ENCODE measurements around the gene TLR10.
A peak's percentile ranks its signal among the peaks of the same experiment; 100 is the strongest.

The TLR10 gene

DNA sequence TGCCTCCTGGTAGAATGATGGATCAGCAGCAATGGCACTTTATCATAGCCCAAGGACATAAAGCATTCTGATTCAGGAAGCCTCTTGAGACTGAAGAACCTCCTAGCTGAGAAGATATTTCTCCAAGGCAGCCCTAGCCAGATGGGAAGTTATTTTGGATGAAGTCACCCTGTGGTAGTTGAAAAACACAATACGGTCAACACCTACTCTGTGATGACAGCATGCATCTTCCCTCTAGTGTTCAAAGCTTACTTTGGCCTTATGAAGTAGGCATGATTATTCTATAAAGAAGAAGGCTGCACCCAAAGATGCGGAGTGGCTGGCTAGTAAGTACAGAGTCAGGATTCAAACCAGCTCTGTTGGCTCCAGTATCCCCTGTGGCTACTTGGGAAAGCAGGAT, 47.9 kb downstream of the TLR10 start:
- no peak overlapping the region for H3K27ac Mint-ChIP-seq
- no peak for TF ChIP-seq CTCF (IDR thresholded peaks at IDR 0.05)
- H3K27me3 Mint-ChIP-seq (ENCODE audit: low read depth, poor library complexity), result peaks cover 3% of the 10 kb centered on the region
- H3K36me3 Mint-ChIP-seq (ENCODE audit: low read depth), result peaks cover 9% of the 10 kb centered on the region
- H3K4me1 Mint-ChIP-seq, result peaks cover 10% of the 10 kb centered on the region
- no peak for DNase-seq
- peaks cover 19% of the 10 kb centered on the region for H3K9me3 Mint-ChIP-seq
- H3K4me3 Mint-ChIP-seq, result no peak overlapping the region

- H3K9me3 Mint-ChIP-seq, result peaks cover 19% of the 10 kb centered on the region
- no peak for DNase-seq
- no peak for TF ChIP-seq CTCF (IDR thresholded peaks at IDR 0.05)
- peaks cover 10% of the 10 kb centered on the region for H3K4me1 Mint-ChIP-seq
- no peak overlapping the region for H3K4me3 Mint-ChIP-seq
- peaks cover 9% of the 10 kb centered on the region for H3K36me3 Mint-ChIP-seq (ENCODE audit: low read depth)
- H3K27me3 Mint-ChIP-seq (ENCODE audit: low read depth, poor library complexity), result peaks cover 3% of the 10 kb centered on the region
- no peak overlapping the region for H3K27ac Mint-ChIP-seq
These were observed 48.3 kb downstream of the TLR10 start for GRCh38 chr4:38734446-38734845.

- H3K36me3 Mint-ChIP-seq (ENCODE audit: low read depth), result peaks cover 9% of the 10 kb centered on the region
- no peak for DNase-seq
- peaks cover 3% of the 10 kb centered on the region for H3K27me3 Mint-ChIP-seq (ENCODE audit: low read depth, poor library complexity)
- no peak for TF ChIP-seq CTCF (IDR thresholded peaks at IDR 0.05)
- H3K4me3 Mint-ChIP-seq, result no peak overlapping the region
- peaks cover 16% of the 10 kb centered on the region for H3K4me1 Mint-ChIP-seq
- peak overlapping the region; percentile 92 for H3K27ac Mint-ChIP-seq
- peaks cover 19% of the 10 kb centered on the region for H3K9me3 Mint-ChIP-seq
These were observed 49.1 kb downstream of the TLR10 start for GRCh38 chr4:38733663-38734062.

DNA sequence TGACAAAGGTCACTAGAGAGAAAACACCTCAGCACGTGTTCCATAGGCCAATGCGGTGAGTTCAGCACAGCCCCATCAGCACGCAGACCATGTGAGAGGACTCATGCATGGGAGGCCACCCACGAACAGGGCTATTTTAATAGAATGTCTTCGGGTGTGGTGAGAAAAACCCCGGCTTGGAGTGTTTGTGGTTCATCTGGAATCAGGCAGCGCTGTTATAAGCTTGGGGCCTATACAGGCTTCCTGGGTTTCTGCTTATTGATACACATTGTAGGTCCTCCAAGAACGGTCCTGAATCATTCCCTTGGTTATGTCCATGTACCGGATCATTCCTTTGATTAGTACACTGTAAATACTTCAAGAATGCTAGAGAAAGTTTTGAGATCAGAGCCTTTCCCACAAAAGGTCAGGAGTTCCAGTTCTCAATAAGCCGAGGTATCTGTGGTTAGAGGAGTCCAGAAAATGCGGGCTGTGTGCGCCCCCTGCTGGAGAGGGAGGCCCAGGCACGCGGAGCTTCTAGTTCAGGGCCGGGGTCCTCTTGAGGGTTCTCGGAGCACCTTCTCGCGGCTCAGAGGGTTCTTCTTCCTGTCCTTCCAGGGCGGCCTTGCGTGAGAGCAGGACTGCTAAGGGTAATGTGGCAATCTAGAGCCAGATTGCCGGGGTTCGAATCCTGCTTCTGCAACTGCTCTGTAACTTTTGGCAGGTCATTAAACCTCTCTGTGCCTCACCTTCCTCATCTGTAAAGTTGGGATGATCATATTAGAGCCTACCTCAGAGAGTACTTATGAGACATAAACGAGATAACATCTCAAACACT, 51.8 kb downstream of the TLR10 start:
- Mint-ChIP-seq H3K9me3 (peaks cover 19% of the 10 kb centered on the region), H3K4me1 (peaks cover 22% of the 10 kb centered on the region), H3K36me3 (ENCODE audit: low read depth) (peaks cover 9% of the 10 kb centered on the region), H3K27me3 (ENCODE audit: low read depth, poor library complexity) (no peaks in the 10 kb centered on the region), H3K27ac (no peak overlapping the region), H3K4me3 (no peak overlapping the region)
- DNase-seq, result peak; percentile 92
- peak; percentile 97 for TF ChIP-seq CTCF (IDR thresholded peaks at IDR 0.05)

DNA sequence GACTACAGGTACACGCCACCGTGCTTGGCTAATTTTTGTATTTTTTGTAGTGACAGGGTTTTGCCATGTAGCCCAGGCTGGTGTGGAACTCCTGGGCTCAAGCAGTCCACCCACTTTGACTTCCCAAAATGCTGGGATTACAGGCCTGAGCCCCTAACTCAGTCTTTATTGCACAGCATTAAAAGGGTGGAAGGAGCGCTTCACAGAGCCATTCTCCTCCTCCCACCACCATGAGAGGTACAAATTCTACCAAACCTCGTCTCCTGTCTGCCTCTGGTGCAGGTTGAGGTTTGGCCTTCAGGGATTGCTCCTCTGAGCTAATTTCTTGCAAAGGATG, 52.3 kb downstream of the TLR10 start:
- no peak overlapping the region for H3K4me3 Mint-ChIP-seq
- no peak for TF ChIP-seq CTCF (IDR thresholded peaks at IDR 0.05)
- peaks cover 9% of the 10 kb centered on the region for H3K36me3 Mint-ChIP-seq (ENCODE audit: low read depth)
- H3K9me3 Mint-ChIP-seq, result peaks cover 19% of the 10 kb centered on the region
- H3K27ac Mint-ChIP-seq, result no peak overlapping the region
- H3K27me3 Mint-ChIP-seq (ENCODE audit: low read depth, poor library complexity), result no peaks in the 10 kb centered on the region
- peaks cover 22% of the 10 kb centered on the region for H3K4me1 Mint-ChIP-seq
- no peak for DNase-seq

DNA sequence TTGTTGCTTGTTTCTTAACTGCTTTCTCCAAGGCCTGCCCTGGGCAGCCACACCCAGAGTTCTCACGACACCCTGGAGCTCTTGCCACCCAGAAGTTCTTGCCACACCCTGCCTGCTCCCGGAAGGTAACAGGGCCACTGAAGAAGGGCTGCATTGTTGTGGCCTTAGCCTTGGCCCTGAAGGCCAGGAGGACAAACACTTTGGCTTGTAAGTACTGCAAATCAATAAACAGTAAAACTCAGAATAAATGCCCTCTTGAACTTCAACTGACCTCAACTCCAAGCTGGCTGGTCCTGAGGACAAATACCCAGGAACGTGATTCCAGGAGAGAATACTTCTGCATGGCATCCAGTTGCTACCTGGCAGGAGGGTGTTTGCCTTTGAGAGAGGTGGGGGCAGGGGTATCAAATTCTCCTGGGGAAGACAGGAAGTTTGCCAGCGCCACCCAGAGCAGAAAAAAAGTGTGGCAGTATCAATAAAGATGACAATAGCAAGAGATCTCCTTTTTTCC, 54.1 kb downstream of the TLR10 start:
- peak overlapping the region; percentile 70 for H3K27ac Mint-ChIP-seq
- no peak for TF ChIP-seq CTCF (IDR thresholded peaks at IDR 0.05)
- H3K9me3 Mint-ChIP-seq, result peaks cover 10% of the 10 kb centered on the region
- H3K4me1 Mint-ChIP-seq, result peaks cover 31% of the 10 kb centered on the region
- no peak overlapping the region for H3K4me3 Mint-ChIP-seq
- no peaks in the 10 kb centered on the region for H3K27me3 Mint-ChIP-seq (ENCODE audit: low read depth, poor library complexity)
- no peak for DNase-seq
- H3K36me3 Mint-ChIP-seq (ENCODE audit: low read depth), result peaks cover 7% of the 10 kb centered on the region

Measured in nephron progenitor cell (in vitro differentiated cells).